Measurements from ENCODE around the gene THOC6.

DNA sequence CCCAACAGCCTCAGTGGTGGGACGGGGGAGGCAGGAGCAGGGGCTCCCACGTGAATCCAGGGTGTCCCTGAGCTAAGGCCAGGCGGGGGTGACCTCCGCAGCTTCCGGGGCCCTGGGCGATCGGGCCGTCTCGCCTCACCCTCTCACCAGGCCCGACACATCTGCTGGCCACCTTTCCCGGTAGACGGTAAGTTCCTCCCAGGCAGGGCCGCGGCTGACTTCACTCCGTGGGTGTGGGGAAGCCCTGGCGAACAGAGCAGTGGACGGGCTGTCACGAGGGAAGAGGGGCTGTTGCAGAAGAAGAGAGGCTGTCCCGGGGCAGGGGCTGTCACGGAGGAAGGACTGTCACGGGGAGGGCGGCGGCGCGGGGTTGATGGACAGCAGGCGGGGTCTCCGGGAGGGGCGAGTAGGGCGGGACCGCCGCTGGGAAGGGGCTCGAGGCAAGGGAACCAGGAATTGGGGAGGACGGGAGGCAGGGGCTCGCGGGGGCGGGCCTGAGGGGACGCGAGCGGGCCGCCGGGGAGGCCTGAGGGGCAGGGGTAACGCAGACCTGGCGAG lies 44.1 kb upstream of the THOC6 start:
- TF ChIP-seq, protein P1, sequence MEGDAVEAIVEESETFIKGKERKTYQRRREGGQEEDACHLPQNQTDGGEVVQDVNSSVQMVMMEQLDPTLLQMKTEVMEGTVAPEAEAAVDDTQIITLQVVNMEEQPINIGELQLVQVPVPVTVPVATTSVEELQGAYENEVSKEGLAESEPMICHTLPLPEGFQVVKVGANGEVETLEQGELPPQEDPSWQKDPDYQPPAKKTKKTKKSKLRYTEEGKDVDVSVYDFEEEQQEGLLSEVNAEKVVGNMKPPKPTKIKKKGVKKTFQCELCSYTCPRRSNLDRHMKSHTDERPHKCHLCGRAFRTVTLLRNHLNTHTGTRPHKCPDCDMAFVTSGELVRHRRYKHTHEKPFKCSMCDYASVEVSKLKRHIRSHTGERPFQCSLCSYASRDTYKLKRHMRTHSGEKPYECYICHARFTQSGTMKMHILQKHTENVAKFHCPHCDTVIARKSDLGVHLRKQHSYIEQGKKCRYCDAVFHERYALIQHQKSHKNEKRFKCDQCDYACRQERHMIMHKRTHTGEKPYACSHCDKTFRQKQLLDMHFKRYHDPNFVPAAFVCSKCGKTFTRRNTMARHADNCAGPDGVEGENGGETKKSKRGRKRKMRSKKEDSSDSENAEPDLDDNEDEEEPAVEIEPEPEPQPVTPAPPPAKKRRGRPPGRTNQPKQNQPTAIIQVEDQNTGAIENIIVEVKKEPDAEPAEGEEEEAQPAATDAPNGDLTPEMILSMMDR (IDR thresholded peaks at IDR 0.05; ENCODE audit: low read depth, low read length, poor library complexity, severe bottlenecking): no peak
- no peak for TF ChIP-seq EZH2phosphoT487 (IDR thresholded peaks at IDR 0.05; ENCODE audit: borderline replicate concordance, low read length)

Data from DOHH2 (cell line).